A549 (cell line): ENCODE data around the gene DLG1. TPM values are rescaled to one million over a fixed set of nuclear protein-coding genes. Genes with fewer than 3 reads are reported as not detected.

Experiments used
- ATAC-seq, 2 experiments: fragments of 200-7000 bp in 1 of 2; fragments of >200 bp in 1 of 2; cut with Nextera tagmentation in 1 of 2; cut with Tn5 transposase in 1 of 2; 3 replicates each; pipeline versions ENCODE4 v1.8.0 to v1.9.1; 2018 to 2020; ENCODE audit warnings: mild to moderate bottlenecking in 1 of 2, moderate library complexity in 1 of 2
- CTCF ChIA-PET: fragments of 300-600 bp; sonication (Branson Sonifier 250); formaldehyde crosslinking; extraction: SDS; loops from one replicate; lab custom pipeline; 2021; ENCODE audit warnings: antibody characterized with exemption, inconsistent platforms; lab: Yijun Ruan, JAX
- POLR2A ChIA-PET: fragments of 350-600 bp; formaldehyde crosslinking; extraction: SDS; loops from one replicate; lab custom pipeline; 2021; ENCODE audit warnings: antibody characterized with exemption, inconsistent platforms; lab: Yijun Ruan, JAX
- DNase-seq, 2 experiments: peaks; one replicate each; pipeline versions ENCODE4 v3.0.0 to v3.0.0-alpha.2; 2011 to 2016; ENCODE audit warnings: low read depth in 1 of 2, low spot score in 1 of 2
- FAIRE-seq: peaks from 2 replicates; lab custom pipeline; 2011; peaks lifted over from hg19 to GRCh38; lab: Jason Lieb, UNC
- H3K27ac ChIP-seq, 2 experiments: fragments of >200 bp; sonication (Bioruptor Twin); formaldehyde crosslinking; 3 replicates each; pipeline ENCODE4 v1.5.1; 2016 to 2017
- H3K4me1 ChIP-seq: fragments of >200 bp; sonication (Bioruptor Twin); formaldehyde crosslinking; 3 replicates; pipeline ENCODE4 v1.6.1; 2016
- H3K4me2 ChIP-seq: fragments of >200 bp; sonication (Bioruptor Twin); formaldehyde crosslinking; 3 replicates; pipeline ENCODE4 v1.6.1; 2016
- H3K4me3 ChIP-seq: fragments of >200 bp; sonication (Bioruptor Twin); formaldehyde crosslinking; 3 replicates; pipeline ENCODE4 v1.5.1; 2016
- H3K9me3 ChIP-seq: fragments of >200 bp; sonication (Bioruptor Twin); formaldehyde crosslinking; 3 replicates; pipeline ENCODE4 v1.6.1; 2016
- BCL3 ChIP-seq: fragments of >200 bp; sonication (Bioruptor Twin); formaldehyde crosslinking; IDR thresholded peaks from 3 replicates; pipeline ENCODE4 v1.6.1; 2016
- BHLHE40 ChIP-seq: IDR thresholded peaks from 2 replicates; pipeline ENCODE4 v1.6.1; 2012; ENCODE audit warnings: low read depth, low read length, inconsistent platforms
- CBX2 ChIP-seq: fragments of 200-600 bp; sonication (generic); IDR thresholded peaks from 2 replicates; pipeline ENCODE4 v1.6.1; 2016; ENCODE audit warnings: low read depth, mild to moderate bottlenecking, borderline replicate concordance
- CBX8 ChIP-seq: fragments of 200-600 bp; sonication (generic); IDR thresholded peaks from 2 replicates; pipeline ENCODE4 v1.6.1; 2016
- CHD4 ChIP-seq: fragments of 200-600 bp; sonication (generic); IDR thresholded peaks from 2 replicates; pipeline ENCODE4 v1.6.1; 2016; ENCODE audit warnings: antibody characterized with exemption, mild to moderate bottlenecking, borderline replicate concordance
- EP300 ChIP-seq, 2 experiments: fragments of >200 bp; sonication (Bioruptor Twin); formaldehyde crosslinking; IDR thresholded peaks; 2 replicates in 1 of 2; 3 replicates in 1 of 2; pipeline ENCODE4 v1.6.1; 2016 to 2017
- FOSL2 ChIP-seq, 2 experiments: fragments of 450-650 bp in 1 of 2; fragments of >200 bp in 1 of 2; sonication (Bioruptor Twin) in 1 of 2; formaldehyde crosslinking; IDR thresholded peaks; 2 replicates each; pipeline versions ENCODE4 v1.5.0 to v1.6.1; 2016 to 2020; ENCODE audit warnings: mild to moderate bottlenecking in 1 of 2, moderate library complexity in 1 of 2
- HEYL ChIP-seq: fragments of 250-450 bp; sonication (Bioruptor Pico); IDR thresholded peaks from 2 replicates; pipeline ENCODE4 v1.8.0; 2021; ENCODE audit warnings: mild to moderate bottlenecking, moderate library complexity
- HMGXB4 ChIP-seq: fragments of 250-450 bp; sonication (Bioruptor Pico); IDR thresholded peaks from 2 replicates; pipeline ENCODE4 v1.5.0; 2021; ENCODE audit warnings: mild to moderate bottlenecking, moderate library complexity, borderline replicate concordance
- HOXA7 ChIP-seq: fragments of 250-450 bp; sonication (Bioruptor Pico); IDR thresholded peaks from 2 replicates; pipeline ENCODE4 v1.5.0; 2020; ENCODE audit warnings: mild to moderate bottlenecking, moderate library complexity
- HOXB13 ChIP-seq: fragments of 250-450 bp; sonication (Bioruptor Pico); IDR thresholded peaks from 2 replicates; pipeline ENCODE4 v1.5.0; 2020; ENCODE audit warnings: low read depth, mild to moderate bottlenecking, moderate library complexity
- JUN ChIP-seq, 2 experiments: fragments of >200 bp; sonication (Bioruptor Twin); formaldehyde crosslinking; IDR thresholded peaks; 2 replicates in 1 of 2; 3 replicates in 1 of 2; pipeline ENCODE4 v1.6.1; 2016 to 2017
- JUNB ChIP-seq: fragments of >200 bp; sonication (Bioruptor Twin); formaldehyde crosslinking; IDR thresholded peaks from 2 replicates; pipeline ENCODE4 v1.6.1; 2016
- KDM5A ChIP-seq: fragments of 200-600 bp; sonication (generic); IDR thresholded peaks from 2 replicates; pipeline ENCODE4 v1.6.1; 2016; ENCODE audit warnings: antibody characterized with exemption, mild to moderate bottlenecking
- MAX ChIP-seq: IDR thresholded peaks from 2 replicates; pipeline ENCODE4 v1.6.1; 2012
- MAZ ChIP-seq: fragments of 150-350 bp; IDR thresholded peaks from 2 replicates; pipeline ENCODE4 v1.6.1; 2014; ENCODE audit warnings: antibody characterized with exemption, low read depth, low read length, borderline replicate concordance
- NFE2L2 ChIP-seq: fragments of 150-350 bp; conservative IDR thresholded peaks from 2 replicates; pipeline ENCODE4 v1.6.1; 2014; ENCODE audit warnings: low read length
- NPAS2 ChIP-seq: fragments of 250-450 bp; sonication (Bioruptor Pico); IDR thresholded peaks from 2 replicates; pipeline ENCODE4 v1.8.0; 2022; ENCODE audit warnings: mild to moderate bottlenecking, moderate library complexity, borderline replicate concordance
- NR3C1 ChIP-seq: fragments of >200 bp; sonication (Bioruptor Twin); formaldehyde crosslinking; IDR thresholded peaks from 3 replicates; pipeline ENCODE4 v1.6.1; 2017
- PBX3 ChIP-seq: IDR thresholded peaks from 2 replicates; pipeline ENCODE4 v1.6.1; 2012
- PHF8 ChIP-seq: fragments of 200-600 bp; sonication (generic); IDR thresholded peaks from 2 replicates; pipeline ENCODE4 v1.6.1; 2016; ENCODE audit warnings: low read depth, mild to moderate bottlenecking, antibody characterized with exemption, moderate library complexity, borderline replicate concordance
- POLR2A ChIP-seq: IDR thresholded peaks from 2 replicates; pipeline ENCODE4 v1.6.1; 2012; ENCODE audit warnings: mild to moderate bottlenecking, low read length
- RARB ChIP-seq: fragments of 250-450 bp; sonication (Bioruptor Pico); IDR thresholded peaks from 2 replicates; pipeline ENCODE4 v1.8.0; 2021; ENCODE audit warnings: mild to moderate bottlenecking, moderate library complexity
- RFX5 ChIP-seq: fragments of 450-650 bp; IDR thresholded peaks from 2 replicates; pipeline ENCODE4 v1.7.1; 2014; ENCODE audit warnings: antibody characterized with exemption, mild to moderate bottlenecking, moderate library complexity
- RNF2 ChIP-seq: fragments of 200-600 bp; sonication (generic); IDR thresholded peaks from 2 replicates; pipeline ENCODE4 v1.6.1; 2016; ENCODE audit warnings: low read depth, mild to moderate bottlenecking, antibody characterized with exemption, moderate library complexity, borderline replicate concordance
- TP53 ChIP-seq: fragments of 250-450 bp; sonication (Bioruptor Pico); IDR thresholded peaks from 2 replicates; pipeline ENCODE4 v1.5.0; 2021; ENCODE audit warnings: mild to moderate bottlenecking, moderate library complexity
- USF2 ChIP-seq: fragments of 450-650 bp; IDR thresholded peaks from 2 replicates; pipeline ENCODE4 v1.6.1; 2014; ENCODE audit warnings: antibody characterized with exemption
- ZC3H11A ChIP-seq: fragments of 450-650 bp; IDR thresholded peaks from 2 replicates; pipeline ENCODE4 v1.6.1; 2014; ENCODE audit warnings: antibody characterized with exemption, mild to moderate bottlenecking
- WGBS: methylation state at CpG from one replicate; pipeline ENCODE4 v1.1.6; 2017; ENCODE audit errors: missing lambda C conversion rate; 5-methylcytosine and 5-hydroxymethylcytosine counted together
- polyA plus RNA-seq, 4 experiments: library from polyadenylated mRNA; depleted of rRNA in 3 of 4; stranded (reverse); fragments of >200 nt; fragmentation: RNase III in 1 of 4; extraction: RNeasy Plus Mini Kit Qiagen cat#74134 plus additional on column Dnase treatment in 1 of 4; gene quantifications; 2 replicates in 3 of 4; 3 replicates in 1 of 4; pipeline ENCODE4 v1.2.3, GENCODE V29; 2011 to 2017

DLG1 gene
- polyA plus RNA-seq, 2 of the 4 experiments (the other 2 are of a cell fraction): 27.0 to 33.9 TPM

GRCh38 chr3:197292648-197293047, 5.8 kb downstream of the DLG1 start:
- ChIA-PET POLR2A (no interaction called here), CTCF (no interaction called here)
- ATAC-seq: no peak
- Histone ChIP-seq H3K9me3 (no peaks in the 10 kb centered on the region), H3K4me1 (peaks cover 25% of the 10 kb centered on the region), H3K4me3 (no peak overlapping the region), H3K4me2 (no peak overlapping the region), H3K27ac (no peak overlapping the region)
- TF ChIP-seq RFX5 (no peak), NPAS2 (no peak)
- FAIRE-seq: no peak
- WGBS: 96% methylated on average over 1 of the region's 1 CpG
- DNase-seq: no peak

GRCh38 chr3:197292083-197292646, 6.2 kb downstream of the DLG1 start:
- 91% methylated on average over 8 of the region's 8 CpGs for WGBS
- no peak overlapping the region for H3K27ac ChIP-seq
- no peak overlapping the region for H3K4me2 ChIP-seq
- POLR2A ChIA-PET: no interaction called here
- peaks cover 25% of the 10 kb centered on the region for H3K4me1 ChIP-seq
- FAIRE-seq (no peak), ATAC-seq (no peak)
- TF ChIP-seq NFE2L2 (no peak), CHD4 (no peak), POLR2A (no peak), JUN (IDR thresholded peaks at IDR 0.05) (no peak), EP300 (IDR thresholded peaks at IDR 0.05) (no peak), PHF8 (no peak), HMGXB4 (CRISPR knock-in tag) (no peak), TP53 (CRISPR knock-in tag) (no peak), PBX3 (no peak), HEYL (CRISPR knock-in tag) (no peak), RNF2 (no peak), BCL3 (no peak), CBX2 (no peak), FOSL2 (IDR thresholded peaks at IDR 0.05) (no peak), FOSL2 (CRISPR knock-in tag; IDR thresholded peaks at IDR 0.05) (no peak)
- TF ChIP-seq, all 56 proteins: peak for 0
- CTCF ChIA-PET: no interaction called here
- Histone ChIP-seq H3K4me3 (no peak overlapping the region), H3K9me3 (no peaks in the 10 kb centered on the region)
- no peak for DNase-seq

GRCh38 chr3:197289726-197290125, 8.7 kb downstream of the DLG1 start:
- Histone ChIP-seq H3K4me1 (peaks cover 13% of the 10 kb centered on the region), H3K9me3 (no peaks in the 10 kb centered on the region), H3K4me3 (no peak overlapping the region), H3K4me2 (no peak overlapping the region; the same call in 2 of the 3 replicates), H3K27ac (no peak overlapping the region)
- CTCF ChIA-PET: no interaction called here
- DNase-seq (no peak), ATAC-seq (no peak), FAIRE-seq (no peak)
- POLR2A ChIA-PET: no interaction called here
- TF ChIP-seq RFX5 (no peak), JUNB (no peak), NR3C1 (no peak), USF2 (no peak), RARB (CRISPR knock-in tag) (no peak), ZC3H11A (no peak), NPAS2 (no peak), BHLHE40 (no peak), PHF8 (no peak), MAX (no peak), MAZ (no peak), HMGXB4 (CRISPR knock-in tag) (no peak), JUN (IDR thresholded peaks at IDR 0.05) (no peak), HOXA7 (CRISPR knock-in tag) (no peak), HOXB13 (CRISPR knock-in tag) (no peak), CBX8 (no peak), KDM5A (no peak)
